AG09319 (cell line): Measurements from ENCODE around the gene IPO9.

Experiments
- DNase-seq: peaks from one replicate; pipeline ENCODE4 v3.0.0-alpha.2; 2010; ENCODE audit warnings: low read depth; ENCODE audit errors: extremely low read depth
- TF ChIP-seq, protein P1 (sequence below): IDR thresholded peaks from 2 replicates; pipeline ENCODE4 v1.5.1; 2011; ENCODE audit warnings: low read depth, mild to moderate bottlenecking, inconsistent platforms, low read length, moderate library complexity

The IPO9 gene

DNA sequence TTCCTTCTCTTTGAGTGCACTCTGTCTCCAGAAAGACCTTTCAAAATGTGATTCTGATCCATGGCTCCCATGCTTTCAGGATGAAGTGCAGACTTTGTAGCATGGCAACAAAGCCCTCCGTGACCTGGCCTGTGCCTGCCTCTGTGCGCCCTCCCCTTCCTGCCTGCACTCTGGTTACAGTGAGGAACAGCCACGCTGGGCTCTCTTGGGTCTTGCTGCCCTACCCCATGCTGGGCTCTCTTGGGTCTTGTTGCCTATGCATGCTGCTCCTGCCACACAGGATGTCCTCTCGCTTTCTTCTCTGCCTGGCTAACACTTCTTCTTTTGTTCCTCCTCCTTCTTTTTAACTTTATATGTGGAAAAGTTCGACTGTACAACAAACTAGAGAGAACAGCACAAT lies 89.4 kb downstream of the IPO9 start:
- DNase-seq, result no peak
- TF ChIP-seq, protein P1, sequence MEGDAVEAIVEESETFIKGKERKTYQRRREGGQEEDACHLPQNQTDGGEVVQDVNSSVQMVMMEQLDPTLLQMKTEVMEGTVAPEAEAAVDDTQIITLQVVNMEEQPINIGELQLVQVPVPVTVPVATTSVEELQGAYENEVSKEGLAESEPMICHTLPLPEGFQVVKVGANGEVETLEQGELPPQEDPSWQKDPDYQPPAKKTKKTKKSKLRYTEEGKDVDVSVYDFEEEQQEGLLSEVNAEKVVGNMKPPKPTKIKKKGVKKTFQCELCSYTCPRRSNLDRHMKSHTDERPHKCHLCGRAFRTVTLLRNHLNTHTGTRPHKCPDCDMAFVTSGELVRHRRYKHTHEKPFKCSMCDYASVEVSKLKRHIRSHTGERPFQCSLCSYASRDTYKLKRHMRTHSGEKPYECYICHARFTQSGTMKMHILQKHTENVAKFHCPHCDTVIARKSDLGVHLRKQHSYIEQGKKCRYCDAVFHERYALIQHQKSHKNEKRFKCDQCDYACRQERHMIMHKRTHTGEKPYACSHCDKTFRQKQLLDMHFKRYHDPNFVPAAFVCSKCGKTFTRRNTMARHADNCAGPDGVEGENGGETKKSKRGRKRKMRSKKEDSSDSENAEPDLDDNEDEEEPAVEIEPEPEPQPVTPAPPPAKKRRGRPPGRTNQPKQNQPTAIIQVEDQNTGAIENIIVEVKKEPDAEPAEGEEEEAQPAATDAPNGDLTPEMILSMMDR, result no peak

DNA sequence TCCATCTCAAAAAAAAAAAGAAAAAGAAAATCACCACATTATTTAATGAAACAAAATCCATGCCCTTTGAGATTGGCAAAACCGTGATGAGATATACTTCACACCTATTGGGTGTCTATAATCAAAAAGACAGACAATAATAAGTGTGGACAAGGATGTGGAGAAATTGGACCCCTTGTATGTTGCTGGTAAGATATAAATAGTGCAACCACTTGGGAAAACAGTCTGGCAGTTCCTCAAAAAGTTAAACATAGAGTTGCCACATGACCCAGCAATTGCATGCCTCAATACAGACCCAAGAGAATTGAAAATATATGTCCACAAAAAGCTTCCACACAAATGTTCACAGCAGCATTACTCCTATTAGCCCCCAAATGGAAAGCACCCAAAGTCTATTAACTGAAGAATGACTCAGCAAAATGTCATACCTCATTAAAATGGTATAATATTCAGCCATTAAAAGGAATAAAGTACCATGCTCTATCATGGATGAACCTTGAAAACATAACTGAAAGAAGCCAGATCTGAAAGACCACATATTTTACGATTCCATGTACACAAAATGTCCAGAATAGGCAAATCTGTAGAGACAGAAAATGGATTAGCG lies 93.1 kb downstream of the IPO9 start:
- TF ChIP-seq, protein P1, result no peak
- DNase-seq, result no peak

DNA sequence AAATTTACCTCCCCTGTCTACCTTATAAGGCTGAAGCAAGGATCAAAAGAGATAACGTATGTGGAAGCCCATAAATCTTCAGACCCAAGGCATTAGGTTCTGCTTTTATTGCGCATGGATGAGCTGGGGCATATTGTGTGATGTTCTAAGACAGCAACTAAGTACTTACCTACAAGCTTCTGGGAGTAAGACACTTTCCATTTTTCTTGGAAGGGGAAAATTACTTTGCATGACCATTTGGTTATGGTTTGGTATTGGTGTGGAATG lies 96.3 kb downstream of the IPO9 start:
- DNase-seq, result no peak
- TF ChIP-seq, protein P1, result no peak

DNA sequence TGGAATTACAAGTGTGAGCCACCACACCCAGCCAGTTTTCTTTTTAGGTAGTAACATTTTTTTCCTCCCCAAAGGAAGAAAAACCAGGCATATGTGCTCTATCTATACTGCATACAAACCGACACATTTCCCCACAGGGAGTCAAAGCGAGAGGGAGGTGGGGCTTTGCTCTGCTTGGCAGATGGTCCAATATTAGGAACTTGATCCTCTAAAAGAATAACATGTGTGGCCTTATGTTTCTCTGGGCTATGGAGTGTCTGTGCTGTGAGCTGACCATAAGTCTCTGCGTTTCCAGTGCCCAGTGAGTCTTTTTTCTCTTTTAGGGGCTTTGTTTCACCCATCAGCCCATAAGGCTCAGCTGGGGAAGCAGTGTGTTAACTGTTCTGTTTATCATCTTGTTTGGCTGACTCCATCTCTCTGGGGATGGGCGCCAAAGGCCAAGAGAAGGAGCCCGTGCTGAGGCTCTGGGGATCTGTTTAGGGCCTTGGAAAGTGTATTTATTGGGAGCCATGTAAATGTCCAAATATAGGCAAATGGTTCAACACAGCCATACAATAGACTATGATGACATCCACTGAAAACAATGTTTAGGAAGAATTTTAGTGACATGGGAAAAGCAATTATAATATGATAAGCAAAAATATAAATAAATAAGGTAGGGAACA lies 97.2 kb downstream of the IPO9 start:
- DNase-seq, result no peak
- TF ChIP-seq, protein P1, result no peak

DNA sequence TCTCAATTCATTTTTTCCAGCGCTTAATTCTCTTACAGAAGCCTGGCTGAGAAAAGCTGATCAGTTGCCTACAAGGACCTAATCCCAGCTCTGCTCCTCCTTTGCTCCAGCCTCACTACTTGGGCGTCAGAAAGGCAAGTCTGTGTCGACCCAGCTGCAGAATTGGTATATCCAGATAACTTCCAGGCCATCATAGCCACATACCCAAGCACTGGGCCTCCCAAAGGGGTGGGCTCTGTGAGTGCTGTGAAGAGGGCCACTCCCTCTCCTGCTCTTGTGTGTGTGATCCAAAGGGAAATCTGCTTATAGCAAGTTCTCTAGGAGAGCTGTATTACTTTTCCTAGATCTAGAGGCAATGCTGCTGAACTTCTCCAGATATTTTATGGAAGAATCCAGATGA lies 99.3 kb downstream of the IPO9 start:
- DNase-seq, result no peak
- TF ChIP-seq, protein P1, result no peak

DNA sequence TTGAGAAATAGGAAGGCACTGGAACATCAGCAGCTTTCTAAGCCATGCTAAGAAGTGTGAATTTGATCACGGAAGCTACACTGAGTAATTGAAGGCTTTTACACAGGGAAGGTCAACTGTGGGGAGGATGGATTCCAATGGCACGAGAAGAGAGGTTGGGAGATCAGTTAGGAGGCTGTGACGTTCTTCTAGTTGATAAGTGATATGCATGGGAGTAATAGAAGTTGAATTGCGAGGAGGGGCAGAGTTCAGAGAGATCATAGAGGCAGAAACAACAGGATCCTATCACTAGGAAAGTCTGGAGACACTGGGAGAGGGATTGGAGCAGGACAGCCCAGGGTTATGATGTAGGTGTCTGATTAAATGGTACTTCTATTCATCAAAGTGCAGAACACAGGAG lies 101.2 kb downstream of the IPO9 start:
- TF ChIP-seq, protein P1, result no peak
- no peak for DNase-seq

DNA sequence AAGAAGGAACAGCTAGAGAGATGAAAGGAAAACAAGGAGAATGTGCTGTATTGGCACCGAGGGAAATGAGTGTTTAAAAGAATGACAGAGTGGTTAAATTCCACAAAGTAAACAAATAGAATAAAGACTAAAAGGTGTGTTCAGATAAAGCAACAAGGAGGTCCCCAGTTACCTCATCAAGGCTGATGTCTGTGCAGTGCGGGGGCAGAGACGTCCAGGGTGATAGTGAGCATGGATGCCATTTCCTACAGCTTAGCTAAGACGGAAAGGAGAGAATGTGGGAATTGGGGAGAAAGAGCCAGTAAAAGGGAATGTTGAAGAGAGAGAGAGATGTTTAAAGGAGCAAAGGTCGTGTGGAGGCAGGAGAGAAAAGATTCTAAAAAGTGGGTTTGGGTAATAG lies 101.8 kb downstream of the IPO9 start:
- TF ChIP-seq, protein P1, result no peak
- DNase-seq, result no peak
